Kidney tubule cell (primary cell): ENCODE data around the gene CNIH2.
"Not testable (repeated sequence)": the region's sequence is repeated elsewhere in the genome, so short reads cannot be mapped to it uniquely, and the experiment has no call there.

Experiments used
- DNase-seq: peaks from one replicate; pipeline ENCODE4 v3.0.0-alpha.2; 2018; ENCODE audit warnings: low spot score

Gene CNIH2

GRCh38 chr11:66277064-66277463, 911 bp upstream of the CNIH2 start:
- not testable (repeated sequence) for DNase-seq

- DNase-seq = peak; percentile 23
Measured at GRCh38 chr11:66278363-66279091, 552 bp downstream of the CNIH2 start.

GRCh38 chr11:66279092-66279734, 1.2 kb downstream of the CNIH2 start:
- no peak for DNase-seq

GRCh38 chr11:66280428-66280827, 2.5 kb downstream of the CNIH2 start:
- no peak for DNase-seq

GRCh38 chr11:66281001-66281400, 3.0 kb downstream of the CNIH2 start:
- DNase-seq = no peak

- no peak for DNase-seq
Measured at GRCh38 chr11:66281776-66282467, 3.9 kb downstream of the CNIH2 start.

- DNase-seq = peak; percentile 96
Measured at GRCh38 chr11:66282468-66283455, 4.8 kb downstream of the CNIH2 start.

- DNase-seq = no peak
Measured at GRCh38 chr11:66283461-66284105, 5.6 kb downstream of the CNIH2 start.

- no peak for DNase-seq
Measured at GRCh38 chr11:66284526-66285078, 6.6 kb downstream of the CNIH2 start.

GRCh38 chr11:66285250-66285947, 7.4 kb downstream of the CNIH2 start:
- no peak for DNase-seq

GRCh38 chr11:66286699-66287098, 8.7 kb downstream of the CNIH2 start:
- DNase-seq = no peak

- DNase-seq = no peak
Measured at GRCh38 chr11:66287211-66287888, 9.4 kb downstream of the CNIH2 start.

- no peak for DNase-seq
Measured at GRCh38 chr11:66287889-66288670, 10.1 kb downstream of the CNIH2 start.

GRCh38 chr11:66288671-66289547, 10.9 kb downstream of the CNIH2 start, which contains the start of gene YIF1A:
TSS of gene YIF1A (minus strand) at chr11:66289143. CDS start at chr11:66288985, 158 bp downstream.
- peak; percentile 100 for DNase-seq

GRCh38 chr11:66289548-66290329, 11.8 kb downstream of the CNIH2 start:
- no peak for DNase-seq

GRCh38 chr11:66290330-66290621, 12.3 kb downstream of the CNIH2 start:
- no peak for DNase-seq

GRCh38 chr11:66291303-66291705, 13.3 kb downstream of the CNIH2 start:
- DNase-seq = no peak
